VCaP (cell line): ENCODE data around the gene POLR3H.
"Not testable (repeated sequence)": the region's sequence is repeated elsewhere in the genome, so short reads cannot be mapped to it uniquely, and the experiment has no call there.

Experiments
- H3K27ac ChIP-seq: fragments of 450-650 bp; 2 replicates; pipeline ENCODE4 v1.5.1; 2017
- CTCF ChIP-seq: fragments of 450-650 bp; conservative IDR thresholded peaks from 2 replicates; pipeline ENCODE4 v1.5.1; 2017; ENCODE audit warnings: mild to moderate bottlenecking, moderate library complexity

POLR3H gene

GRCh38 chr22:41573677-41574076 is 29.4 kb upstream of the POLR3H start:
- no peak overlapping the region for H3K27ac ChIP-seq
- TF ChIP-seq CTCF: no peak

GRCh38 chr22:41572305-41572704 is 28.0 kb upstream of the POLR3H start:
- not testable (repeated sequence) for H3K27ac ChIP-seq

GRCh38 chr22:41571786-41572185 is 27.5 kb upstream of the POLR3H start:
- TF ChIP-seq CTCF: no peak
- no peak overlapping the region for H3K27ac ChIP-seq

- no peak overlapping the region for H3K27ac ChIP-seq
- TF ChIP-seq CTCF: no peak
Observed at GRCh38 chr22:41570221-41570620, 26.0 kb upstream of the POLR3H start.

GRCh38 chr22:41568811-41569210 is 24.5 kb upstream of the POLR3H start:
- no peak for TF ChIP-seq CTCF
- no peak overlapping the region for H3K27ac ChIP-seq

GRCh38 chr22:41567512-41567768 is 23.2 kb upstream of the POLR3H start:
- H3K27ac ChIP-seq: no peak overlapping the region
- TF ChIP-seq CTCF: no peak

GRCh38 chr22:41565403-41566054 is 21.3 kb upstream of the POLR3H start:
- no peak for TF ChIP-seq CTCF
- H3K27ac ChIP-seq: no peak overlapping the region

- no peak for TF ChIP-seq CTCF
- H3K27ac ChIP-seq: no peak overlapping the region
Observed at GRCh38 chr22:41564563-41564962, 20.3 kb upstream of the POLR3H start.
